Right atrium auricular region (tissue), 2 donors: ENCODE results near the gene MAP3K1. TPM values are rescaled to one million over a fixed set of nuclear protein-coding genes. Genes with fewer than 3 reads are reported as not detected.

Experiments
- DNase-seq: peaks from one replicate; pipeline ENCODE4 v3.0.0-alpha.2; 2019; ENCODE audit warnings: low spot score
- H3K27ac ChIP-seq, 2 donors: fragments of 200-600 bp; sonication (generic); 1 replicate in 1 of 2; 2 replicates in 1 of 2; pipeline ENCODE4 v1.5.1; 2016 to 2019
- H3K27me3 ChIP-seq, 2 donors: fragments of 200-600 bp; sonication (generic); one replicate each; pipeline versions ENCODE4 v1.5.1 to v1.6.0; 2017 to 2019
- H3K36me3 ChIP-seq: fragments of 200-600 bp; sonication (generic); one replicate; pipeline ENCODE4 v1.5.1; 2016
- H3K4me1 ChIP-seq, 2 donors: fragments of 200-600 bp; sonication (generic); one replicate each; pipeline versions ENCODE4 v1.5.1 to v1.6.0; 2017 to 2019
- H3K4me3 ChIP-seq, 2 donors: fragments of 200-600 bp; sonication (generic); 1 replicate in 1 of 2; 2 replicates in 1 of 2; pipeline ENCODE4 v1.5.1; 2017 to 2019; ENCODE audit warnings: mild to moderate bottlenecking in 1 of 2, moderate library complexity in 1 of 2
- H3K9me3 ChIP-seq, 2 donors: fragments of 200-600 bp; sonication (generic); one replicate each; pipeline ENCODE4 v1.5.1; 2019
- CTCF ChIP-seq, 2 donors: fragments of 200-600 bp; sonication (generic); IDR thresholded peaks; one replicate each; pipeline ENCODE4 v1.5.1; 2019; ENCODE audit warnings: antibody characterized with exemption in 2 of 2
- total RNA-seq, 2 donors: library from RNA; depleted of rRNA; stranded (reverse); fragments of >200 nt; gene quantifications; one replicate each; pipeline ENCODE4 v1.1.0, GENCODE V29; 2016

The MAP3K1 gene
- total RNA-seq, 2 donors from 2014 or later = 5.9 to 8.9 TPM

GRCh38 chr5:56833325-56833724, 18.0 kb downstream of the MAP3K1 start:
- Histone ChIP-seq H3K4me3 (no peak overlapping the region), H3K9me3 (no peaks in the 10 kb centered on the region), H3K27me3 (no peaks in the 10 kb centered on the region), H3K4me1 (peaks cover 0 to 38% of the 10 kb centered on the region in 2 donors), H3K36me3 (no peaks in the 10 kb centered on the region), H3K27ac (no peak overlapping the region)
- no peak for DNase-seq
- TF ChIP-seq CTCF (IDR thresholded peaks at IDR 0.05) = no peak

- no peak overlapping the region for H3K4me3 ChIP-seq
- no peaks in the 10 kb centered on the region for H3K27me3 ChIP-seq
- DNase-seq = no peak
- peaks cover 0 to 29% of the 10 kb centered on the region in 2 donors for H3K4me1 ChIP-seq
- no peak for TF ChIP-seq CTCF (IDR thresholded peaks at IDR 0.05)
- peak overlapping the region in 1 of 2 donors; percentile 30 for H3K27ac ChIP-seq
- H3K36me3 ChIP-seq = no peaks in the 10 kb centered on the region
- H3K9me3 ChIP-seq = no peaks in the 10 kb centered on the region
These were observed 22.0 kb downstream of the MAP3K1 start for GRCh38 chr5:56837381-56837780.

- TF ChIP-seq CTCF (IDR thresholded peaks at IDR 0.05) = no peak
- no peaks in the 10 kb centered on the region for H3K27me3 ChIP-seq
- H3K4me1 ChIP-seq = peaks cover 0 to 26% of the 10 kb centered on the region in 2 donors
- no peak overlapping the region for H3K4me3 ChIP-seq
- H3K9me3 ChIP-seq = no peaks in the 10 kb centered on the region
- peak overlapping the region in 1 of 2 donors; percentile 30 for H3K27ac ChIP-seq
- H3K36me3 ChIP-seq = no peaks in the 10 kb centered on the region
- DNase-seq = no peak
These were observed 22.6 kb downstream of the MAP3K1 start for GRCh38 chr5:56837956-56838355.

- Histone ChIP-seq H3K36me3 (no peaks in the 10 kb centered on the region), H3K27ac (peak overlapping the region; percentile 33 to 54), H3K4me3 (no peak overlapping the region), H3K9me3 (no peaks in the 10 kb centered on the region), H3K4me1 (peaks cover 0 to 20% of the 10 kb centered on the region in 2 donors), H3K27me3 (no peaks in the 10 kb centered on the region)
- peak; percentile 36 to 68 for TF ChIP-seq CTCF (IDR thresholded peaks at IDR 0.05)
- no peak for DNase-seq
These were observed 23.2 kb downstream of the MAP3K1 start for GRCh38 chr5:56838409-56839039.

- Histone ChIP-seq H3K4me1 (peaks cover 0 to 19% of the 10 kb centered on the region in 2 donors), H3K36me3 (no peaks in the 10 kb centered on the region), H3K27ac (peak overlapping the region; percentile 33 to 54), H3K9me3 (no peaks in the 10 kb centered on the region), H3K4me3 (no peak overlapping the region), H3K27me3 (no peaks in the 10 kb centered on the region)
- no peak for TF ChIP-seq CTCF (IDR thresholded peaks at IDR 0.05)
- DNase-seq = no peak
These were observed 23.7 kb downstream of the MAP3K1 start for GRCh38 chr5:56839062-56839461.

- no peak for TF ChIP-seq CTCF (IDR thresholded peaks at IDR 0.05)
- Histone ChIP-seq H3K4me1 (peaks cover 0 to 19% of the 10 kb centered on the region in 2 donors), H3K27ac (no peak overlapping the region)
These were observed 25.2 kb downstream of the MAP3K1 start for GRCh38 chr5:56840597-56840996.

More at GRCh38 chr5:56840597-56840996, 25.2 kb downstream of the MAP3K1 start:
- Histone ChIP-seq H3K27me3 (no peaks in the 10 kb centered on the region), H3K4me3 (no peak overlapping the region), H3K9me3 (no peaks in the 10 kb centered on the region), H3K36me3 (no peaks in the 10 kb centered on the region)
- DNase-seq = no peak
